Raji (cell line): ENCODE data around the gene CTSE.

ENCODE experiments used
- POLR2A ChIP-seq: IDR thresholded peaks from 2 replicates; pipeline ENCODE4 v1.6.1; 2011; ENCODE audit warnings: low read depth, low read length, control low read depth; ENCODE audit not compliant: insufficient read depth

The CTSE gene

GRCh38 chr1:206047271-206047670 lies 23.6 kb upstream of the CTSE start:
- TF ChIP-seq POLR2A, result no peak

GRCh38 chr1:206041640-206042039 lies 17.9 kb upstream of the CTSE start:
- TF ChIP-seq POLR2A, result 0 out of 2 replicates have a peak, but pooled peaks have one; percentile 25

- no peak for TF ChIP-seq POLR2A
Measured at GRCh38 chr1:206040328-206040727, 16.6 kb upstream of the CTSE start.

- TF ChIP-seq POLR2A, result peak; percentile 45; the same call in 1 of the 2 replicates
Measured at GRCh38 chr1:206039046-206039973, 15.6 kb upstream of the CTSE start.

- TF ChIP-seq POLR2A, result no peak
Measured at GRCh38 chr1:206037581-206037980, 13.9 kb upstream of the CTSE start.

- TF ChIP-seq POLR2A, result peak; percentile 7; the same call in 1 of the 2 replicates
Measured at GRCh38 chr1:206036663-206037455, 13.2 kb upstream of the CTSE start.

GRCh38 chr1:206035027-206035426 lies 11.3 kb upstream of the CTSE start:
- peak; percentile 39 for TF ChIP-seq POLR2A

GRCh38 chr1:206032380-206033140 lies 8.9 kb upstream of the CTSE start:
- no peak for TF ChIP-seq POLR2A

GRCh38 chr1:206030714-206031113 lies 7.0 kb upstream of the CTSE start:
- TF ChIP-seq POLR2A, result no peak

- TF ChIP-seq POLR2A, result no peak
Measured at GRCh38 chr1:206030191-206030590, 6.5 kb upstream of the CTSE start.

GRCh38 chr1:206029484-206029883 lies 5.8 kb upstream of the CTSE start:
- TF ChIP-seq POLR2A, result no peak

GRCh38 chr1:206025283-206025820 lies 1.7 kb upstream of the CTSE start:
- TF ChIP-seq POLR2A, result no peak

- TF ChIP-seq POLR2A, result no peak
Measured at GRCh38 chr1:206022766-206023165, 929 bp downstream of the CTSE start.

- TF ChIP-seq POLR2A, result no peak
Measured at GRCh38 chr1:206021626-206022365, 1.9 kb downstream of the CTSE start.
